NCI-H2107 (cell line): Measurements from ENCODE around the gene ZBTB20.

Experiments
- DNase-seq: peaks from one replicate; lab custom pipeline; 2025; lab: John Stamatoyannopoulos, UW

Gene ZBTB20

GRCh38 chr3:114525278-114525677, 621.8 kb downstream of the ZBTB20 start:
- no peak for DNase-seq

- no peak for DNase-seq
These were observed 627.7 kb downstream of the ZBTB20 start for GRCh38 chr3:114519415-114519814.

- DNase-seq, result no peak
These were observed 628.8 kb downstream of the ZBTB20 start for GRCh38 chr3:114518206-114518808.

- no peak for DNase-seq
These were observed 636.9 kb downstream of the ZBTB20 start for GRCh38 chr3:114510201-114510600.

GRCh38 chr3:114509756-114510155, 637.3 kb downstream of the ZBTB20 start:
- DNase-seq, result no peak

GRCh38 chr3:114508976-114509375, 638.1 kb downstream of the ZBTB20 start:
- no peak for DNase-seq

GRCh38 chr3:114508208-114508607, 638.9 kb downstream of the ZBTB20 start:
- DNase-seq, result no peak

GRCh38 chr3:114506591-114507300, 640.3 kb downstream of the ZBTB20 start:
- no peak for DNase-seq

- DNase-seq, result no peak
These were observed 642.0 kb downstream of the ZBTB20 start for GRCh38 chr3:114504941-114505628.

GRCh38 chr3:114502204-114502603, 644.9 kb downstream of the ZBTB20 start:
- DNase-seq, result no peak

- no peak for DNase-seq
These were observed 647.1 kb downstream of the ZBTB20 start for GRCh38 chr3:114499976-114500375.

- DNase-seq, result peak; percentile 59
These were observed 648.3 kb downstream of the ZBTB20 start for GRCh38 chr3:114498539-114499370.

GRCh38 chr3:114496874-114497273, 650.2 kb downstream of the ZBTB20 start:
- DNase-seq, result no peak

- DNase-seq, result no peak
These were observed 650.6 kb downstream of the ZBTB20 start for GRCh38 chr3:114496466-114496865.

GRCh38 chr3:114496021-114496434, 651.1 kb downstream of the ZBTB20 start:
- DNase-seq, result no peak

GRCh38 chr3:114494498-114494897, 652.6 kb downstream of the ZBTB20 start:
- DNase-seq, result no peak

GRCh38 chr3:114490829-114491228, 656.3 kb downstream of the ZBTB20 start:
- no peak for DNase-seq

- no peak for DNase-seq
These were observed 659.6 kb downstream of the ZBTB20 start for GRCh38 chr3:114487502-114487901.

GRCh38 chr3:114484919-114485318, 662.2 kb downstream of the ZBTB20 start:
- no peak for DNase-seq

GRCh38 chr3:114481113-114481512, 666.0 kb downstream of the ZBTB20 start:
- DNase-seq, result no peak

- no peak for DNase-seq
These were observed 666.6 kb downstream of the ZBTB20 start for GRCh38 chr3:114480442-114480841.

- no peak for DNase-seq
These were observed 668.3 kb downstream of the ZBTB20 start for GRCh38 chr3:114478801-114479200.
